Measurements from ENCODE around the gene PATE3. TPM values are rescaled to one million over a fixed set of nuclear protein-coding genes. Genes with fewer than 3 reads are reported as not detected.
A peak's percentile ranks its signal among the peaks of the same experiment; 100 is the strongest.

The PATE3 gene
- total RNA-seq, 1 experiment from 2014 or later = not detected

- ChIA-PET POLR2A (no interaction called here), CTCF (interaction anchor here (0.6 kb wide), 1 partner anchor 244 kb away, joined by 5 read pairs; no protein-coding TSS in a partner anchor)
- in situ Hi-C loops (cut with HindIII; ENCODE audit: low pct_unique_long_range_greater_than_20kb, low sequenced_read_pairs) = no loop called here
- Histone ChIP-seq H3K4me1 (ENCODE audit: control insufficient read depth, insufficient read depth, low read length) (no peaks in the 10 kb centered on the region), H3K36me3 (ENCODE audit: control insufficient read depth, insufficient read depth, low read length) (no peaks in the 10 kb centered on the region), H3K27me3 (ENCODE audit: control insufficient read depth, insufficient read depth, low read length) (peaks cover 17% of the 10 kb centered on the region), H3K4me3 (ENCODE audit: low read depth in 2 of 2, low read length in 2 of 2) (no peak overlapping the region), H3K9me3 (ENCODE audit: control insufficient read depth, insufficient read depth, low read depth, low read length) (no peaks in the 10 kb centered on the region), H3K27ac (ENCODE audit: low read length) (no peak overlapping the region)
- no peak for TF ChIP-seq REST (IDR thresholded peaks at IDR 0.05; ENCODE audit: insufficient read depth in 1 of 2, low read depth in 2 of 2, low read length in 1 of 2)
- TF ChIP-seq, protein P1, sequence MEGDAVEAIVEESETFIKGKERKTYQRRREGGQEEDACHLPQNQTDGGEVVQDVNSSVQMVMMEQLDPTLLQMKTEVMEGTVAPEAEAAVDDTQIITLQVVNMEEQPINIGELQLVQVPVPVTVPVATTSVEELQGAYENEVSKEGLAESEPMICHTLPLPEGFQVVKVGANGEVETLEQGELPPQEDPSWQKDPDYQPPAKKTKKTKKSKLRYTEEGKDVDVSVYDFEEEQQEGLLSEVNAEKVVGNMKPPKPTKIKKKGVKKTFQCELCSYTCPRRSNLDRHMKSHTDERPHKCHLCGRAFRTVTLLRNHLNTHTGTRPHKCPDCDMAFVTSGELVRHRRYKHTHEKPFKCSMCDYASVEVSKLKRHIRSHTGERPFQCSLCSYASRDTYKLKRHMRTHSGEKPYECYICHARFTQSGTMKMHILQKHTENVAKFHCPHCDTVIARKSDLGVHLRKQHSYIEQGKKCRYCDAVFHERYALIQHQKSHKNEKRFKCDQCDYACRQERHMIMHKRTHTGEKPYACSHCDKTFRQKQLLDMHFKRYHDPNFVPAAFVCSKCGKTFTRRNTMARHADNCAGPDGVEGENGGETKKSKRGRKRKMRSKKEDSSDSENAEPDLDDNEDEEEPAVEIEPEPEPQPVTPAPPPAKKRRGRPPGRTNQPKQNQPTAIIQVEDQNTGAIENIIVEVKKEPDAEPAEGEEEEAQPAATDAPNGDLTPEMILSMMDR (IDR thresholded peaks at IDR 0.05) = peak; percentile 14
- DNase-seq (ENCODE audit: low read depth, low spot score) = no peak
- BruUV-seq (replicated peaks) = no TSS peak
- ATAC-seq = no peak
- intact Hi-C loops (cut with micrococcal nuclease; ENCODE audit: unreplicated experiment) = no loop called here
These were observed 37.3 kb upstream of the PATE3 start for GRCh38 chr11:125750629-125751028.

DNA sequence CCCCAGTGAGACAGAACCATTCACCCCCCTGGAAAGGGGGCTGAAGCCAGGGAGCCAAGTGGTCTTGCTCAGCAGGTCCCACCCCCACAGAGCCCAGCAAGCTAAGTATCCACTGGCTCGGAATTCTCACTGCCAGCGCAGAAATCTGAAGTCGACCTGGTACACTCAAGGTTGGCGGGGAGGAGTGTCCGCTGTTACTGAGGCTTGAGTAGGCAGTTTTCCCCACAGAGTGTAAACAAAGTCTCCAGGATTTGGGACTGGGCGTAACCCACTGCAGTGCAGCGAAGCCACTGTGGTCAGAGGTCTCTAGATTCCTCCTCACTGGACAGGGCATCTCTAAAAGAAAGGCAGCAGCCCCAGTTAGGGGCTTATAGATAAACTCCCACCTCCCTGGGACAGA, 31.9 kb upstream of the PATE3 start:
- intact Hi-C loops (cut with micrococcal nuclease; ENCODE audit: unreplicated experiment) (no loop called here), in situ Hi-C loops (cut with HindIII; ENCODE audit: low pct_unique_long_range_greater_than_20kb, low sequenced_read_pairs) (no loop called here)
- TF ChIP-seq, protein P1 (IDR thresholded peaks at IDR 0.05) = no peak
- TF ChIP-seq TCF7L2 (IDR thresholded peaks at IDR 0.05; ENCODE audit: low read depth, low read length) (no peak), REST (IDR thresholded peaks at IDR 0.05; ENCODE audit: insufficient read depth in 1 of 2, low read depth in 2 of 2, low read length in 1 of 2) (no peak), SIN3A (IDR thresholded peaks at IDR 0.05; ENCODE audit: borderline replicate concordance, insufficient read depth, low read depth, low read length) (no peak), POLR2AphosphoS5 (IDR thresholded peaks at IDR 0.05; ENCODE audit: low read depth, low read length) (no peak)
- H3K36me3 ChIP-seq (ENCODE audit: control insufficient read depth, insufficient read depth, low read length) = no peaks in the 10 kb centered on the region
- H3K27me3 ChIP-seq (ENCODE audit: control insufficient read depth, insufficient read depth, low read length) = peaks cover 13% of the 10 kb centered on the region
- ATAC-seq (no peak), DNase-seq (ENCODE audit: low read depth, low spot score) (no peak)
- POLR2A ChIA-PET = no interaction called here
- no peak overlapping the region for H3K27ac ChIP-seq (ENCODE audit: low read length)
- no peaks in the 10 kb centered on the region for H3K9me3 ChIP-seq (ENCODE audit: control insufficient read depth, insufficient read depth, low read depth, low read length)
- no peak overlapping the region for H3K4me3 ChIP-seq (ENCODE audit: low read depth in 2 of 2, low read length in 2 of 2)
- no peaks in the 10 kb centered on the region for H3K4me1 ChIP-seq (ENCODE audit: control insufficient read depth, insufficient read depth, low read length)
- CTCF ChIA-PET = no interaction called here
- BruUV-seq (replicated peaks) = no TSS peak

Measured in Panc1 (cell line).